Measurements from ENCODE around the gene NME3.

The NME3 gene

GRCh38 chr16:1793578-1794220 is 22.4 kb upstream of the NME3 start, which contains the start of gene IGFALS:
Gene IGFALS (minus strand): TSS chr16:1793705. CDS start chr16:1793652, 53 bp downstream.
- DNase-seq, result no peak

GRCh38 chr16:1792836-1793577 is 21.7 kb upstream of the NME3 start:
- no peak for DNase-seq

- no peak for DNase-seq
Measured at GRCh38 chr16:1791943-1792812, 20.8 kb upstream of the NME3 start.

- no peak for DNase-seq
Measured at GRCh38 chr16:1791256-1791942, 20.1 kb upstream of the NME3 start.

- DNase-seq, result no peak
Measured at GRCh38 chr16:1790611-1791255, 19.4 kb upstream of the NME3 start.

GRCh38 chr16:1790261-1790610 is 18.9 kb upstream of the NME3 start:
- no peak for DNase-seq

GRCh38 chr16:1789643-1790045 is 18.3 kb upstream of the NME3 start:
- DNase-seq, result no peak

- DNase-seq, result no peak
Measured at GRCh38 chr16:1788708-1789100, 17.4 kb upstream of the NME3 start.

GRCh38 chr16:1788095-1788707 is 16.9 kb upstream of the NME3 start:
- no peak for DNase-seq

- no peak for DNase-seq
Measured at GRCh38 chr16:1787322-1788094, 16.2 kb upstream of the NME3 start.

GRCh38 chr16:1787056-1787321 is 15.6 kb upstream of the NME3 start:
- no peak for DNase-seq

GRCh38 chr16:1786242-1787055 is 15.1 kb upstream of the NME3 start:
- DNase-seq, result no peak

- DNase-seq, result no peak
Measured at GRCh38 chr16:1785846-1786170, 14.5 kb upstream of the NME3 start.

GRCh38 chr16:1784977-1785845 is 13.9 kb upstream of the NME3 start:
- DNase-seq, result no peak

GRCh38 chr16:1782408-1783264 is 11.3 kb upstream of the NME3 start, which contains the start of the genes NUBP2 and SPSB3:
Gene NUBP2 (plus strand): TSS chr16:1782960. CDS start chr16:1783021, 61 bp downstream.
Gene SPSB3 (minus strand): TSS chr16:1782571. CDS start chr16:1781483, 1,088 bp downstream.
- peak; percentile 97 to 98 for DNase-seq

GRCh38 chr16:1781758-1782407 is 10.5 kb upstream of the NME3 start:
- no peak for DNase-seq

- no peak for DNase-seq
Measured at GRCh38 chr16:1781254-1781653, 9.9 kb upstream of the NME3 start.

- no peak for DNase-seq
Measured at GRCh38 chr16:1780677-1781072, 9.3 kb upstream of the NME3 start.
